GM19395 (cell line): Measurements from ENCODE around the gene PLCB4.

Experiments
- ATAC-seq: cut with Tn5 transposase; IDR thresholded peaks from one replicate; pipeline ENCODE4 v1.9.1; 2021; ENCODE audit warnings: mild to moderate bottlenecking, moderate library complexity; ENCODE audit not compliant: unreplicated experiment

PLCB4 gene

DNA sequence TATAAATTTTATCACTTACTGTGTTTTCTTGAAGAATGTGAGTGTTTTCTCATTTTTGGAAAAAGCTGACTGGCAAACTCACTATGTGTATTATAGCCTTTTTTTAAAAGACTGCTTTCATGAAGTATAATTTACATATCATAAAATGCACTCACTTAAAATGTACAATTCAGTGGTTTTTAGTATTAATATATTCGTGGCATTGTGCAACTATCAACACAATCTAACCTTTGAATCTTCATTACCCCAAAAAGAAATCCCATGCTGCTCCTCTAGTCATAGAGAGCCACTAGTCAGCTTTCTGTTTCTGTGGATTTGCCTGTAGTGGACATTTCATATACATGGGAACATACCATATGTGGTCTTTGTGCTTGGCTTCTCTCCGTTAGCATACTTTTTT, 143.8 kb downstream of the PLCB4 start:
- no peak for ATAC-seq

- no peak for ATAC-seq
These were observed 145.8 kb downstream of the PLCB4 start for GRCh38 chr20:9214685-9215084.

- no peak for ATAC-seq
These were observed 146.7 kb downstream of the PLCB4 start for GRCh38 chr20:9215539-9215938.

DNA sequence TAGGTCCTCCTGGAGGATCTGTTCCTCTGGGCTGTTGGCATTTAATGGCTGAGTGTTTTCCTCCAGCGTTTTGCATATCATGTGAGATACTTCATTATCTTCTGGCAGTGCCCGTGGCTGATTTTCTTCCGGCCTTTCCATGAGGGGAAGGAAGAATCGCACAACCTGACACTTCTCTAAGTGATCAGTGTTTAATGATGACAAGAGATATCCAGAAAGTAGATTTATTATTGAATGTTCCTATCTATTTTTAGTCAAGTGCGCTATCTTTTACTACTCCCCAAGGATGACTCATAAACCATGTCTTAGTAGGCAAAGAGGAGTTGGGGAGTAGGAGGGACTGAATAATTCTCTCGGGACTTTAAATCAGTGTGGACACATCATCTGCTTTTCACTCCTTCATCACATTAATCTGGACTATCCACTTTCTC, 149.7 kb downstream of the PLCB4 start:
- ATAC-seq = no peak

DNA sequence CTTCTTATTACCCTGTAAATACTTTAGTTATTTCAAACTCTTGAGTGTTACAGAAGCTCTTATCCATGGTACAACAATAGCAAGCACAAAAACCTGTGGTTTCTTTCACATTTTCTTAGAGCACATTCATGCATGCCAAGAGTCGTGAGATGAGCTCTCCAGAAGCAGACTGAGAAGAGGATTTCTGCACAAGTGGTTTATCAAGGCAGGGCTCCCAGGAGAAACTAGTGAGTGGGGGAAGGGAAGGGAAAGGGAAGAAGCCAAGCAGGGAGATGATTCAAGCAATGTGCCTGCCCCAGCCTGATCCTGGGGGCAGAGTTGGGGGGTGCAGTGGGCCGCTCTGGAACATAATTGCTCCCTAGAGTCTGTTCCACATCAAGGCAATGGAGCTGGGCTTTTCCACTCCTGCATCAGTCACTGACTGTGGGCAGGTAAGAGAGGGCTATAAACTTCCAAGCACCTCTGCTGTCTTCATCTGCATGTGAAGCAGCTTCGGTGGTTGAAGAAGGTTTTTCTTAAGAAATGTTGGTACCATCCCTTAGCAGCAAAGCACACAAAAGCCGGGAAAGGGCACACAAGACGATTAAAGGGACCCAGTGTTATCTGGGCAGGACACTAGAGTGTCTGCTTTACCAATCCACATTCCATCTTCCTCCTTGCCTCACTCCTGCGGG, 152.1 kb downstream of the PLCB4 start:
- ATAC-seq = no peak

DNA sequence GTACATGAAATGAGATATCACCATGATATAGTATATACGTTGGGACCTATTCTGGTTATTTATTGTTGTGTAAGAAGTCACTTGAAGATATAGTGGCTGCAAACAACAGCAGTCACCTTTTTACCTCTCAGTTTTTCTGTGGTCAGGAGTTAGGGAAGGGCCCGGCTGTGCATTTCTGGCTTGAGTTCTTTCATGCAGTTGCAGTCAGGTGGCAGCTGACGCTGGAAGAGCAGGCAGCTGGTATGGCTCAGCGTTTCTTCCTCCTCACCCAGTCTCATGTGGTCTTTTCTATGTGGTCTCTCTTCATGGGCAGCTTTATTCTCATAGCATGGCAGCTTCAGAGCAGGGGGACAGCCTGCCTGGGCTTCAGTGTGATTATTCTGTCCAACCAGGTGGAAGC, 154.4 kb downstream of the PLCB4 start:
- no peak for ATAC-seq

- ATAC-seq = no peak
These were observed 157.0 kb downstream of the PLCB4 start for GRCh38 chr20:9225879-9226278.

GRCh38 chr20:9227896-9228615, 159.2 kb downstream of the PLCB4 start:
- ATAC-seq = no peak

- no peak for ATAC-seq
These were observed 160.0 kb downstream of the PLCB4 start for GRCh38 chr20:9228774-9229450.

DNA sequence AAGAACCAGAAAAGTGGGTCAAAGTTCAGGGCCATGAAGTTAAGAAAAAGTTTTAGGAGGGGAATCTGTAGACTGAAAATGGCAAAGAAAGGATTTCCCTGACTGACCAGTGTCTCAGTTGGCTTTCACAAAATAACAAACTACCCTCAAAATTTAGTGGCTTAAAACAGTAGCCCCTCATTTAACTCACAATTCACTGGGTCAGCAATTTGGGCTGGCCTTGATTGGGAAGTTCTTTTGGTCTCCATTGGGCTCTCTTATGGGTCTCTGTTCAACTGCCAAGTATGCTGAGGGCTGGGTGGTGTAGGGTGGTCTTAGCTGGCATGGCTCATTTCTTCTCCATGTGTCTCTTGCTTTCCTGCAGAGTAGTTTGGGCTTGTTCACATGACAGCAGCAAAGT, 161.5 kb downstream of the PLCB4 start:
- ATAC-seq = no peak

DNA sequence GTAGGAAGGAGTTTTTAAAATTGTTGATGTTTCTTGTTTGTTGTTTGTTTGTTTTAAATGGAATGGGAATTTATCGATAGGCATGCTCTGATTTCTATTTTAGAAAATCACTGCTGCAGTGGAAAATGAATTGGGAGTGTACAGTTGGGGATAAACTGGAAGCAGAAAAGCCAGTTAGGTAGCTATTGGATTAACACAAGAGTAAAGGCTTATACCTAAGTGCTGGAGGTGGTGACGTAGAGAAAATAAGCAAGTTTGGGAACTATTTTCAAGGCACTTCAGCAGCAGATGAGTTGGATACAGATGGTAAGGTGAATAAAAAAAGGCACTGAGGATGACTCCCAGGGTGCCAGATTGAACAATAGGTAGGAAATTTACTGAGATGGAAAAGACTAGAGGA, 164.9 kb downstream of the PLCB4 start:
- no peak for ATAC-seq

- no peak for ATAC-seq
These were observed 166.6 kb downstream of the PLCB4 start for GRCh38 chr20:9235518-9235917.

- ATAC-seq = no peak
These were observed 167.6 kb downstream of the PLCB4 start for GRCh38 chr20:9236458-9236857.

GRCh38 chr20:9241232-9241692, 172.4 kb downstream of the PLCB4 start:
- ATAC-seq = no peak

DNA sequence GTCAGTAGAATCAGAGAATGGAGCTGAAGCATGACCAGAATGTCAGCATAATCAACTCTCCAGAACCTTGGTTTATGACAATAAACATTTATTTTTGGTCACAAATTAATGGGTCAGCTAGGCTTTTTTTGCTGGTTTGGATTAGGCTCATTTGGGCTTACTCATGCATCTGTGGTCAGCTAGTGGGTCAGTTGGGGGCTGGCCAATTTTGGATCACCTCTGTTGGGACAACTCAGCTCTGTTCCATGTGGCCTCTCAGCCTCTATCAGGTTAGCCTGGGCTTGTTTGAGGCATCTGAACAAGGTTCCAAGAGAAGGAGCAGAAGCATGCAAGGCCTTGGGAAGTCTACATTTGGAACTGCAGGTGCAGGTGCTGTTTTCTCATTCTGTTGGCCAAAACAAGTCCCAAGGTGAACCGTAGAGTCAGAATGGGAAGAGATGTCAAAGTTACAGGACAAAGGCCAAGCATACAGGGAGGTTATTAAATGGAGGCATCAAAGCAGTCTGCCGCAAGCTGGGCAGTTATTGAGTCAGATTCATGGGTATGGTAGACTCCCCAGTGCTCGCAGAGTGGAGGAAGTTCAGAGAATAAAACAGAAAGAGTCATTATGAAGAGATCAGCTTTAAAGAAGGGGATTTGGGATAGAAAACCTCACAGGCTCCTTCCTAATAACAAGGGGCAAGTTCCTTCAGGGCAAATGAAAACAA, 173.0 kb downstream of the PLCB4 start:
- no peak for ATAC-seq

- no peak for ATAC-seq
These were observed 175.1 kb downstream of the PLCB4 start for GRCh38 chr20:9243986-9244385.

- ATAC-seq = no peak
These were observed 175.9 kb downstream of the PLCB4 start for GRCh38 chr20:9244811-9245210.

DNA sequence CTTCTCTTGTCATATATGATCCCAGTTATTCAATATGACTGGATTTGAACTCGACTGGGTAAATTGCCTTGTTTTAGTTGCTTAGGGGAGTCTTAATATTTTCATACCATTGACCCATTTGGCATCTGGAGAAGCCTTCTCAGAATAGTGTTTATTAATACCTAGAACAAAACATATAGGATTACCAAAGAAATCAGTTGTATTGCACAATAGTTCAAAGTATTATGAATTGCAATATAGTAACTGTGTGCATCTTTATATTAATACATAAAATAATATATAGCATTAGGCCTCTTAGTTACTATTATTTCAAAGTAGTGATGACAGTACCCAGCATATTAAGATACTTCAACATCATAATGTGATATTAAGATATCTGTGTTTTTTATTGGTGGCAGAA, 177.8 kb downstream of the PLCB4 start:
- no peak for ATAC-seq

DNA sequence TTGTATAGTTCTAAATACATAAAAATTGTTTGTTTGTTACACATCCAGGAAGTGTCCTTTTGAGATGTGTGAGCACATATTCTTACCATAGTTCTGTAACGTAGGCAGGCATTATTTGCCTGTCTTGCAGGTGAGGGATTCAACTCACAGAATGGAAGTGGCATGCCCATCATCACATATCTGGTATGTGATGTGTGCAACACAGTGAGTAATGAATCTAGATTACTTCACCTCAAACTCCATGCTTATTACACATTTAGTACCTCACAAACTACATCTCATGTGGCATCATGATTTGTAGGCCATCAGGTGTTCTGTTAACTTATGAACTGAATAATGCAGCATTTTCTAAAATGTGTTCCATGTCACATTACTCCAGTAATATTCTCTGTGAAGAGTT, 181.6 kb downstream of the PLCB4 start:
- no peak for ATAC-seq

- ATAC-seq = no peak
These were observed 184.2 kb downstream of the PLCB4 start for GRCh38 chr20:9253006-9253539.

DNA sequence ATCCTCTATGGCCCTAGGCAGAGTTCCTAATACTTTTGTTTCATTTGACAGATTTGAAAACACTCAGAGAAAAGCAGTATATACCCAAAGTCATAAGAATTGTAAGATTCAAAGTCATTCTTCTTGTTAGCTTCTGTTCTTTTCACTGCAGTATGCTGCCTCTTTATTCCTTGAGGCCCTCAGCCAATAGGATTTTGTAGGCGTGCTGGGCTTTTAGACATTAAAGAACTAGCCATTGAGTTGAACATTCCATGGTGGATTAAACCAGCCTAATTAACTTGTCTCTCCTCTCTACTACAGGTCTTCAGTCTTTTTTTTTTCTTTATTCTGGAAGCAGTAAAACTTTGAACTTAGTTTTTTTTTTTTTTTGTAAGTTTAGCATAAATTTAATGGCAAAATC, 186.3 kb downstream of the PLCB4 start:
- no peak for ATAC-seq
